ENCODE results near the gene RSPO1.

- TF ChIP-seq EZH2phosphoT487 (IDR thresholded peaks at IDR 0.05; ENCODE audit: borderline replicate concordance, low read length) (no peak), CTCF (conservative IDR thresholded peaks at IDR 0.05; ENCODE audit: low read depth, low read length) (no peak)
These were observed 1.4 kb downstream of the RSPO1 start for GRCh38 chr1:37633040-37633937.

Data from PC-3 (cell line).